Measurements from ENCODE around the gene C15orf39. TPM values are rescaled to one million over a fixed set of nuclear protein-coding genes. Genes with fewer than 3 reads are reported as not detected.

C15orf39 gene
- total RNA-seq, 1 donor from 2014 or later, result 83.4 TPM

- Mint-ChIP-seq H3K4me1 (ENCODE audit: low read depth) (no peaks in the 10 kb centered on the region), H3K9me3 (ENCODE audit: low read depth) (peaks cover 15% of the 10 kb centered on the region), H3K27me3 (no peaks in the 10 kb centered on the region), H3K27ac (no peak overlapping the region), H3K36me3 (ENCODE audit: insufficient read depth) (peaks cover 5% of the 10 kb centered on the region), H3K4me3 (ENCODE audit: low read depth) (no peak overlapping the region)
- DNase-seq (ENCODE audit: low spot score, unreplicated experiment), result no peak
- no peak for TF ChIP-seq CTCF (IDR thresholded peaks at IDR 0.05; ENCODE audit: unreplicated experiment)
These were observed 33.3 kb upstream of the C15orf39 start for GRCh38 chr15:75168374-75168773.

DNA sequence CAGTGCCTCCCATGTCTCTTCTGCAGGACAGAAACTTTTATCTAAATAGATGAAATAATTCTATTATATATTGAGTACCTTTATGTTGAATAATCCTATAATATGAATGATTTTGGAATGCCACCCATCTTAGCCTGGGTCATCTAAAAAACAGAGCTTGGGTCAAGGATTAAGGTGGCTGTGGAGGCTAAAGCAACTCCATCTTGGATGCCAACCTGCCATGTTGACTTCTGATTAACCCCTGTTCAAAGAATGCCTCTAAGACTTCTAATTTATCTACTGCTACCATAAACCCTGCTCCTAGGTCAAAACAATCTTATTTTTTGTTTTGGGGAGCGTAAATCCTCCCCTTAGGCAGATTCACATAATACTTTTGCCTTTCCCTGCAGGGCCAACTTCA, 31.5 kb upstream of the C15orf39 start:
- no peak for TF ChIP-seq CTCF (IDR thresholded peaks at IDR 0.05; ENCODE audit: unreplicated experiment)
- no peaks in the 10 kb centered on the region for H3K4me1 Mint-ChIP-seq (ENCODE audit: low read depth)
- H3K27me3 Mint-ChIP-seq, result no peaks in the 10 kb centered on the region
- no peak for DNase-seq (ENCODE audit: low spot score, unreplicated experiment)
- peaks cover 15% of the 10 kb centered on the region for H3K9me3 Mint-ChIP-seq (ENCODE audit: low read depth)
- no peak overlapping the region for H3K4me3 Mint-ChIP-seq (ENCODE audit: low read depth)
- H3K27ac Mint-ChIP-seq, result no peak overlapping the region
- H3K36me3 Mint-ChIP-seq (ENCODE audit: insufficient read depth), result peaks cover 3% of the 10 kb centered on the region

GRCh38 chr15:75170711-75171341, 30.9 kb upstream of the C15orf39 start:
- no peaks in the 10 kb centered on the region for H3K4me1 Mint-ChIP-seq (ENCODE audit: low read depth)

DNA sequence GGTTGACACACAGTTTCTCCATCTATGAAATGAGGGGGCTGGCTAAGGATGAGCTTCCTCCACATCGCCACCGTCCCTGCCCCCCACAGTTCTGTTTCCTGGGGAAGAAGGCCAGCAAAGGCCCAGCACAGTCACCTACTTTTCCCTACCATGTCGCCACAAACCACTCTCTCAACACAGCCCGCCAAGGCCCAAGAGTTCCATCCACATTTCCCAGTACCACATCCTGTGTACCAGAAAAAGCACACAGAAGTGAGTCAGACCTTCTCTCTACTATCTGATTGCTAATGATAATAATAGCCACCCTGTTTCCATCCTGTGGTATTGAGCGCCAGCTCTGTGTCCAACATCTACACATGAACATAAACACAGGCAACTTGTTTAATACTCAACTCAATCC, 30.3 kb upstream of the C15orf39 start:
- H3K4me1 Mint-ChIP-seq (ENCODE audit: low read depth), result peaks cover 1% of the 10 kb centered on the region

More at GRCh38 chr15:75170711-75171341, 30.9 kb upstream of the C15orf39 start:
- H3K27me3 Mint-ChIP-seq, result no peaks in the 10 kb centered on the region
- peaks cover 3% of the 10 kb centered on the region for H3K36me3 Mint-ChIP-seq (ENCODE audit: insufficient read depth)
- no peak for TF ChIP-seq CTCF (IDR thresholded peaks at IDR 0.05; ENCODE audit: unreplicated experiment)
- H3K27ac Mint-ChIP-seq, result no peak overlapping the region
- H3K9me3 Mint-ChIP-seq (ENCODE audit: low read depth), result peaks cover 12% of the 10 kb centered on the region
- no peak for DNase-seq (ENCODE audit: low spot score, unreplicated experiment)
- H3K4me3 Mint-ChIP-seq (ENCODE audit: low read depth), result no peak overlapping the region

GRCh38 chr15:75172284-75172820, 29.3 kb upstream of the C15orf39 start:
- no peak for DNase-seq (ENCODE audit: low spot score, unreplicated experiment)

More for the DNA sequence above, 30.3 kb upstream of the C15orf39 start:
- no peak for TF ChIP-seq CTCF (IDR thresholded peaks at IDR 0.05; ENCODE audit: unreplicated experiment)
- Mint-ChIP-seq H3K27me3 (no peaks in the 10 kb centered on the region), H3K9me3 (ENCODE audit: low read depth) (peaks cover 9% of the 10 kb centered on the region), H3K4me3 (ENCODE audit: low read depth) (no peak overlapping the region), H3K36me3 (ENCODE audit: insufficient read depth) (peaks cover 3% of the 10 kb centered on the region), H3K27ac (no peak overlapping the region)
- DNase-seq (ENCODE audit: low spot score, unreplicated experiment), result no peak

More at GRCh38 chr15:75172284-75172820, 29.3 kb upstream of the C15orf39 start:
- H3K9me3 Mint-ChIP-seq (ENCODE audit: low read depth), result peaks cover 3% of the 10 kb centered on the region
- no peak overlapping the region for H3K27ac Mint-ChIP-seq
- H3K36me3 Mint-ChIP-seq (ENCODE audit: insufficient read depth), result no peaks in the 10 kb centered on the region
- no peak for TF ChIP-seq CTCF (IDR thresholded peaks at IDR 0.05; ENCODE audit: unreplicated experiment)
- H3K27me3 Mint-ChIP-seq, result no peaks in the 10 kb centered on the region
- peaks cover 11% of the 10 kb centered on the region for H3K4me1 Mint-ChIP-seq (ENCODE audit: low read depth)
- no peak overlapping the region for H3K4me3 Mint-ChIP-seq (ENCODE audit: low read depth)

Measured in progenitor cell of endocrine pancreas (in vitro differentiated cells).